MCF 10A (cell line): Measurements from ENCODE around the gene ADGB. TPM values are rescaled to one million over a fixed set of nuclear protein-coding genes. Genes with fewer than 3 reads are reported as not detected.

Experiments used
- BruUV-seq: library from RNA; stranded (reverse); fragments of 400-500 nt; replicated peaks from 2 replicates; lab custom pipeline; 2021; lab: Mats Ljungman, UMichigan
- CTCF ChIA-PET: fragments of 300-600 bp; sonication (Branson Sonifier 250); formaldehyde crosslinking; extraction: SDS; loops from one replicate; lab custom pipeline; 2021; ENCODE audit warnings: antibody characterized with exemption, inconsistent platforms; lab: Yijun Ruan, JAX
- POLR2A ChIA-PET: fragments of 300-600, 350-650 bp; sonication (Branson Sonifier 250); formaldehyde crosslinking; extraction: SDS; loops from one replicate; lab custom pipeline; 2020; ENCODE audit warnings: antibody characterized with exemption, inconsistent platforms; lab: Yijun Ruan, JAX
- DNase-seq: peaks from one replicate; pipeline ENCODE4 v3.0.0-alpha.2; 2018; ENCODE audit not compliant: unreplicated experiment
- H3K27ac Mint-ChIP-seq: one replicate; pipeline ENCODE4 v1.8.0; 2022; ENCODE audit warnings: mild to moderate bottlenecking, low read depth, mixed read lengths; ENCODE audit not compliant: unreplicated experiment
- H3K27me3 Mint-ChIP-seq: one replicate; pipeline ENCODE4 v1.8.0; 2022; ENCODE audit warnings: mixed read lengths; ENCODE audit not compliant: insufficient read depth, unreplicated experiment
- H3K36me3 Mint-ChIP-seq: one replicate; pipeline ENCODE4 v1.8.0; 2022; ENCODE audit warnings: mild to moderate bottlenecking, moderate library complexity, mixed read lengths; ENCODE audit not compliant: insufficient read depth, unreplicated experiment
- H3K4me1 Mint-ChIP-seq: one replicate; pipeline ENCODE4 v1.8.0; 2022; ENCODE audit warnings: mixed read lengths; ENCODE audit not compliant: insufficient read depth, unreplicated experiment
- H3K4me3 Mint-ChIP-seq: one replicate; pipeline ENCODE4 v1.8.0; 2022; ENCODE audit warnings: mild to moderate bottlenecking, moderate library complexity, mixed read lengths; ENCODE audit not compliant: unreplicated experiment
- H3K9me3 Mint-ChIP-seq: one replicate; pipeline ENCODE4 v1.8.0; 2022; ENCODE audit warnings: mixed read lengths; ENCODE audit not compliant: unreplicated experiment
- CTCF ChIP-seq: fragments of 200-600 bp; IDR thresholded peaks from one replicate; pipeline ENCODE4 v1.8.0; 2022; ENCODE audit warnings: antibody characterized with exemption, mild to moderate bottlenecking; ENCODE audit not compliant: unreplicated experiment
- intact Hi-C: fragments of 100-400 bp; cut with micrococcal nuclease; formaldehyde crosslinking; loops from 2 replicates; pipeline ENCODE4 v1.14.1; 2022
- total RNA-seq: library from RNA; stranded (reverse); gene quantifications from 2 replicates; pipeline ENCODE4 v1.2.3, GENCODE V29; 2022

The ADGB gene
- total RNA-seq, 1 experiment from 2014 or later: not detected

DNA sequence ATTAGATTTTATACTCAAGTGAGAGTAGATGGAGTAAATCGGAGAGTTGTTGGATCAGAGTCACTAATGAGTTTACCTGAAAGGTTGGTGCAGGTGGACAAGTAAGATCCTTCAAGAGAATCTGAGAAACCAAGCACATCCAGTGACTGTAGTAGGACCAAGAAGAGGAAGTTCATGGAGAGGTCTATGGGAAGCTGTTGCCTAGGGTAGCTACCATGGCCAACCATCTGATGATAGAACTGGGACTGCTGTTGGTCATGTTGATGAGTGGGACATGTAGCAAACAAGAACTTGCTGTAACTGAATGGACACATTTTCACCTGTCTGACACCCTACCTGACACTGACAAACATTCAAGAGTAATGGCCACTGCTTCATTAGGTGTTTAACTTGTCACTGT is 11.3 kb upstream of the ADGB start:
- POLR2A ChIA-PET: no interaction called here
- intact Hi-C loops: no loop called here
- Mint-ChIP-seq H3K4me3 (no peak overlapping the region), H3K4me1 (no peaks in the 10 kb centered on the region), H3K27ac (no peak overlapping the region), H3K36me3 (no peaks in the 10 kb centered on the region), H3K9me3 (no peaks in the 10 kb centered on the region), H3K27me3 (no peaks in the 10 kb centered on the region)
- no peak for TF ChIP-seq CTCF
- CTCF ChIA-PET: no interaction called here
- no peak for DNase-seq
- BruUV-seq: no TSS peak

DNA sequence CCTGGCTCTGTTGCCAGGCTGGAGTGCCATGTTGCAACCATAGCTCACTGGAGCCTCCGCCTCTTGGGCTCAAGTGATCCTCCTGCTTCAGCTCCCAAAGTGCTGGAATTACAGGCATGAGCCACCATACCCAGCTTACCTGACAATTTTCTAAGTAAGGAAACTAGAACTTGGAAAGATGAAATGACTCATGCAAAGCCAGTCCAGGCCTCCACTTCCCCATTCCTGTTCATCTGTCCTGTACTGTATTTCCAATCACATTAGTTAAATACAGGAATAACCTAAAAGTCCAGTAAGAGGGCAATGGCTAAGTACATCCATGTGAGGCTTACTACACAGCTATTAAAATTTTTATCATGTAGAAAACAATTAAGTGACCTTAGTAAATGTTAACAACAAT is 8.3 kb upstream of the ADGB start:
- no peak for DNase-seq
- no peak for TF ChIP-seq CTCF
- ChIA-PET CTCF (no interaction called here), POLR2A (no interaction called here)
- H3K4me3 Mint-ChIP-seq: no peak overlapping the region
- no peak overlapping the region for H3K27ac Mint-ChIP-seq
- H3K9me3 Mint-ChIP-seq: no peaks in the 10 kb centered on the region
- no peaks in the 10 kb centered on the region for H3K4me1 Mint-ChIP-seq
- H3K36me3 Mint-ChIP-seq: no peaks in the 10 kb centered on the region
- intact Hi-C loops: no loop called here
- BruUV-seq: no TSS peak
- H3K27me3 Mint-ChIP-seq: no peaks in the 10 kb centered on the region

DNA sequence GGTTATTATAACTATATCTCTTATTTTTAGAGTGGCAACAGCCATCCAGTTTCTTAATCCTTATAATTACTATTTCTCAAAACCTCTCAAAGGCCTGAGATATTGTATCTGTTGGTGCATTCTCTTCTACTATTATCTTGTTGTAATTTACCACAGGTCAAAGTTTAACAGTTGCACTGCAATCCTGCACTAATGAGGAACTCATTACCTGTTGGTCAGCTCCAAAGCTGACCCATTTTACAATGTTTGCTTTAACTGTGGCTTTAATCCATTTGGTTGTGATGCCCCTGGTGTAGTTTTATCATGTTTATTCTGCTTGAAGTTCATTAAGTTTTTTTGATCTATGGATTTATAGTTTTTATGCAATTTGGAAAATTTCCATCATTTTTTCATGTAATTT is 6.3 kb upstream of the ADGB start:
- no peak for TF ChIP-seq CTCF
- POLR2A ChIA-PET: no interaction called here
- DNase-seq: no peak
- Mint-ChIP-seq H3K4me3 (no peak overlapping the region), H3K27me3 (no peaks in the 10 kb centered on the region), H3K36me3 (no peaks in the 10 kb centered on the region), H3K9me3 (no peaks in the 10 kb centered on the region), H3K4me1 (no peaks in the 10 kb centered on the region), H3K27ac (no peak overlapping the region)
- CTCF ChIA-PET: interaction anchor here (1.1 kb wide), 1 partner anchor 10 kb away, joined by 6 read pairs; no protein-coding TSS in a partner anchor
- no TSS peak for BruUV-seq
- intact Hi-C loops: no loop called here

DNA sequence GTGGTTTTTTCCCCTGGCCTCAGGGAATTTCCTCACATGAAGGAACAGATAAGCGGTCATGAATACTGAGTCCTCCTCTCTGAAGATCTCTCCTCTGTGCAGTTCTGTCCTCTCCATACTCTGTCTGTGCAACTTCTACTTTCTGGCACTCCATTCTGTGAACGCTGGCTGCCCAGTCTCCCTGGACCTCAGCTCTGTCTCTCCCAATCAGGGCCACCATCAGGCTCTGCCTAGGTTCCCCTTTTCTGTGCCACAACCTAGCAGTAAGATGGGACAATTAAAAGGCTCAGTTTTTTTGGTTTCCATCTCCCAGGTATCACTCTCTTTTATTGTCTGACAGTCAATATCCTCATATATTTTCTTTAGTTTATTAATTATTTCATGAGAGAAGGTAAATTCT is 4.8 kb upstream of the ADGB start:
- TF ChIP-seq CTCF: no peak
- no TSS peak for BruUV-seq
- Mint-ChIP-seq H3K4me3 (no peak overlapping the region), H3K4me1 (peaks cover 2% of the 10 kb centered on the region), H3K9me3 (no peaks in the 10 kb centered on the region), H3K27me3 (peaks cover 4% of the 10 kb centered on the region), H3K36me3 (peaks cover 3% of the 10 kb centered on the region), H3K27ac (no peak overlapping the region)
- ChIA-PET CTCF (no interaction called here), POLR2A (no interaction called here)
- no peak for DNase-seq
- intact Hi-C loops: no loop called here
